A549 (cell line): Measurements from ENCODE around the gene UNC45B.

Source experiments
- EP300 ChIP-seq, 2 experiments: fragments of >200 bp; sonication (Bioruptor Twin); formaldehyde crosslinking; IDR thresholded peaks; 2 replicates in 1 of 2; 3 replicates in 1 of 2; pipeline ENCODE4 v1.6.1; 2016 to 2017
- TF ChIP-seq, protein P1 (sequence below): fragments of >200 bp; sonication (Bioruptor Twin); formaldehyde crosslinking; IDR thresholded peaks from 3 replicates; pipeline ENCODE4 v1.5.1; 2016

DNA sequence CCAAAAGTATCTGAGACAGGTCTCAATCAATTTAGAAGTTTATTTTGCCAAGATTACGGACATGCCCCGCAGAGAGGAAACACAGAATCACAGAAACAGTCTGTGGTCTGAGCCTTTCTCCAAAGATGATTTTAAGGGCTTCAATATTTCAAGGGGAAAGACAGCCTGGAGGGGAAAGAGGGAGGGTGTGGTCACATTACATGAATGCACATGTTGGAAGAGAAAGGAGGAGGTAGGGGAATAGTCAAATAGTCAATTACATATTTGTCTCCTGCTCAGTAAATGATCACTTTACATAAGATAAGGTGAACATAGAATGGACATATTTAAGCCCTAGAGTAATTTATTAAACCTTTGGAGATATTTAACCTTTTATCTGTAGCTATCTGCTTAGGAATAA is 12.3 kb downstream of the UNC45B start:
- TF ChIP-seq EP300 (IDR thresholded peaks at IDR 0.05), result no peak
- TF ChIP-seq, protein P1, sequence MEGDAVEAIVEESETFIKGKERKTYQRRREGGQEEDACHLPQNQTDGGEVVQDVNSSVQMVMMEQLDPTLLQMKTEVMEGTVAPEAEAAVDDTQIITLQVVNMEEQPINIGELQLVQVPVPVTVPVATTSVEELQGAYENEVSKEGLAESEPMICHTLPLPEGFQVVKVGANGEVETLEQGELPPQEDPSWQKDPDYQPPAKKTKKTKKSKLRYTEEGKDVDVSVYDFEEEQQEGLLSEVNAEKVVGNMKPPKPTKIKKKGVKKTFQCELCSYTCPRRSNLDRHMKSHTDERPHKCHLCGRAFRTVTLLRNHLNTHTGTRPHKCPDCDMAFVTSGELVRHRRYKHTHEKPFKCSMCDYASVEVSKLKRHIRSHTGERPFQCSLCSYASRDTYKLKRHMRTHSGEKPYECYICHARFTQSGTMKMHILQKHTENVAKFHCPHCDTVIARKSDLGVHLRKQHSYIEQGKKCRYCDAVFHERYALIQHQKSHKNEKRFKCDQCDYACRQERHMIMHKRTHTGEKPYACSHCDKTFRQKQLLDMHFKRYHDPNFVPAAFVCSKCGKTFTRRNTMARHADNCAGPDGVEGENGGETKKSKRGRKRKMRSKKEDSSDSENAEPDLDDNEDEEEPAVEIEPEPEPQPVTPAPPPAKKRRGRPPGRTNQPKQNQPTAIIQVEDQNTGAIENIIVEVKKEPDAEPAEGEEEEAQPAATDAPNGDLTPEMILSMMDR, result no peak
